Measurements from ENCODE around the gene RGR.

DNA sequence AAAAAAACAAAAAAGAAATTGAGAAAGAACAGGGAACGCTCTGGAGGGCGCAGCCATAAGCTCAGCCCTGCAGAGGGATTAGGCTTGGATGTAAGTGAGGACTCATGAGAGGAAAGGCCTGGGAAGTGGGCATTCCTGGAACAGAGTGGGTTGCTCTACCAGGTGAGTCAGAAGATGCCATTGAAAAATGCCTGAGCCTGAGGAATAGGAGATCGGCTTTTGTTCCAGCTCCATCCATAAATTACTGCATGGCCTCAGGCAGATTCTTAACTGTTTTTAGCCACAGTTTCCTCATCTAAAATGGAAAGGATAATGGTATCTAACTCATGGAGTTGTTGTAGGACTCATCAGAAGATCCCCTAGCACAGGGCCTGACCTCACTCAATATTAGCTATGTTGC lies 1.1 kb upstream of the RGR start:
- no peak for TF ChIP-seq CTCF (conservative IDR thresholded peaks at IDR 0.05; ENCODE audit: low read depth, low read length)
- no peak for TF ChIP-seq EZH2 (IDR thresholded peaks at IDR 0.05; ENCODE audit: low read length, unreplicated experiment)

Measured in PC-3 (cell line).